Stimulated activated naive CD4-positive, alpha-beta T cell treated with Interleukin-2 at 50 U/mL for 16 hours (primary cell): ENCODE data around the gene ITPR1.

Source experiments
- DNase-seq: peaks from one replicate; lab custom pipeline; 2025; lab: John Stamatoyannopoulos, UW

Gene ITPR1

DNA sequence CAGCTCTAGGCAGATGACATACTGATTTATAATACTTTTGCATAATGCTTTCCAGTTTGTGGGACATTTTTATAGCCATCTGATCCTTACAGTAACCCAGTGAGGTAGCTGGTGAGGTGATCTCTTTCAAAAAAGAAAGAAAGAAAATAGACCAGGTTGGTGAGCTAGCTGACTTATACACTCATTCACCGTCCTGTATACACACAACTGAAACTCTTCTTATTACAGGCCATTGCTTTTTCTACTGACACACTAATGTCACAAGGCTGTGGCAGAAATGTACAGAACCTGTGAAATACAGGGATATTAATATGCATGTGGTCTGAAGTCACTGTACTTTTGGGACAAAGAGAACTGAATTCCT lies 335.9 kb downstream of the ITPR1 start:
- DNase-seq: no peak

DNA sequence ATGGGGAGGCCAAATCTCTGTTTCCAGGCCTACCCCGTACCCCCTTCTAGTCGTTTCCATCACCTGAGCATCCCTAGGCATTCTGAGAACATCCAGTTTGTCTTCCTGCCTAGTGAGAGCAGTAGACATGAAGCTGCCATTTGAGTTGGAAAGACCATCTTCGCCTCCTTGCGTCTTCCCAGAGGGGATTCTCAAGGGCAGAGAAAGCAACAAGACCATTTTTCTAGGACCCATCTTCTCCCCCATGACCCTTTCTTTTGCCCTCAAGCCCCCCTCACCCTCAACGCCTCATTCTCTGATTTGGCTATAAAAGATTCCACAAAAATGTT lies 337.4 kb downstream of the ITPR1 start:
- no peak for DNase-seq

GRCh38 chr3:4831580-4831950 lies 338.4 kb downstream of the ITPR1 start:
- DNase-seq: peak; percentile 48

DNA sequence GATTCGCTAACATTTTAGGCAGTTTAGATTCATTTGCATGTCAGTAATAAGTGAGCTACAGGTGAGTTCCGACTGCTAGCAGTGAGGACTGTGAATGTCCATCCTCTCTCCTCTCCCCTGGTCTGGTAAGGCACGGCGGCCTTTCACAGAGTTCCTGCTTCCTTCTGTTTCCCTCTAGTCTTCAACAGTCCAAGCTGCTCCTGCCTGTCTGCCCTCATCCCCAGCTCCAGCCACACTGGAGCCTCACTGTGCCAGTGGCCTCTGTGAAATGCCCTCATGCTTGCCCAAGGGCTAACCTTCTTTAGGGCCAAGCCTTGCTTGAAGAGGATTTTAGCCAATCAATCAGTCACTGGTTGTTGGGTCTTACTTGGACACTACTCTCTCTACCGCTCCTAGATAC lies 340.3 kb downstream of the ITPR1 start:
- no peak for DNase-seq

DNA sequence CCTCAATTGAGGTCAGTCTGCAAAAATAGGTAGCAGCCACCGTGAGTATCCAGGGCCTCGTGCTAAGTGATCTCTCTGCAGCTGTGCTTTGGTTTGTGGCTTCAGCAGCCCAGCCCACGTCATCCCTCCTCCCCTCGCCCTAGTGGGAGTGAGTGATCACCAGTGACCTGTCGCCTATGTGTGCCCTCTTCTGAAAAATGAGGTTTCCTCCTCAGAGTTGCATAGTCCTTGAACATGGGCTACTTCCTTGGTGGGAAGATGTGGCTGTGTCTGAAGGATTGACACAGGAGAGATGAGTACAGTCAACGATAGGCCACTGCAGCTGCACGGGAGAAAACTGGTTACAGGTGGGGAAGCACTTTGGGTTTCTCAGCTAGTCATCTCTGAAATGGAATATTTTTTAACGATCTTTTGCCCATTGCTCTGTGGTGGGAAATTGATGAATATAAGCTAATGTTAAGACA lies 341.3 kb downstream of the ITPR1 start:
- peak; percentile 82 for DNase-seq

GRCh38 chr3:4835616-4836043 lies 342.5 kb downstream of the ITPR1 start:
- peak; percentile 16 for DNase-seq

DNA sequence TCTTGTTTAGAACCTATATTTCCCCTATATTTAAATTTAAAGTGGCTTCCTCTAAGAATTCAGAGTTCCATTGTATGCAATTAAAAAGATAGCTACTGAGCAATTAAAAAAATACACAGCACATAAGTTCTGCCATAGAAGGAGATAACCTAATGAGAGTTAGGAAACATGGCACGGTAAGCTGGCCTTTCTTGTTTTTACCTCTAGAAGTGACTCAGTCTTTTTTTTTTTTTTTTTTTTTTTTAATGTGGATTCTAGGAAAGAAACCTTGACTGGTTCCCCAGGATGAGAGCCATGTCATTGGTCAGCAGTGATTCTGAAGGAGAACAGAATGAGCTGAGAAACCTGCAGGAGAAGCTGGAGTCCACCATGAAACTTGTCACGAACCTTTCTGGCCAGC lies 343.4 kb downstream of the ITPR1 start:
- no peak for DNase-seq

GRCh38 chr3:4837374-4837930 lies 344.3 kb downstream of the ITPR1 start:
- DNase-seq: no peak

DNA sequence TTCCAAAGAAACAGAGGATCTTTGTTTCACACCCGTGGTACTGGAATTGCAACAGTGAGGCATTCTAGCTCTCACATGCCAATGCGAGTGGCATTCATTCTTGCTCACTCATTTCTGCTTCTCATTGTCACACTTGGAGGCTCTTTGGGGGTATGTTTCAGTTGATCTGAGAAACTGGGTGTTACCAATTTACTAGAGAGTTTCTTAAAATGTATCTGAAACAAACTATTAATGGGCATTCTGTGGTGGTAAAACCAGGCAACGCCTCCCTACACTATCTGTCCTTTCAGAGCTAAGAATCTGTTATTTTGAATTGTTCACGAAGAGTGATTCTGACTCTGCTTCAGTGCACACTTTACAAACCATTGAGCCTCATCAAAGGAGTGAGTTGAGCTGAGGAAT lies 345.5 kb downstream of the ITPR1 start:
- no peak for DNase-seq

- no peak for DNase-seq
These were observed 346.1 kb downstream of the ITPR1 start for GRCh38 chr3:4839278-4839677.

DNA sequence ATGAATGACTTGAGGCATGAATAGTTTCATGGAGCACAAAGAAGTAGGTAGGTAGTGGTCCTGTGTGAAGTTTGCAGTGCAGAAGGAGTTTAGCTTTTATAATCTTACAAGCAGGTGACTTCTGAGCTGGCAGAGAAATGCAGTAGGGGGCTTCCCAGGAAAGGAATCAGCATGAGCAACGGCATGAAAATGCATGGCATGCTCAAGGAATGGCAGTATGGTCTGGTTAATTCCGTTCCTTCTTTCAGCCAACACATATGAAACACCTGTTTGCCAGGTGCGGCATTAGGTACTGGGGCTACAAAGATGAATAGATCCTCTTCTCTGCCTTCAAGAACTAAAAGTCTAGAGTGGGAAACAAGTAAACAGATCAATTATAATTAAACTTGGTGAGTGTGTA lies 348.1 kb downstream of the ITPR1 start:
- no peak for DNase-seq

- no peak for DNase-seq
These were observed 348.8 kb downstream of the ITPR1 start for GRCh38 chr3:4841776-4842440.

DNA sequence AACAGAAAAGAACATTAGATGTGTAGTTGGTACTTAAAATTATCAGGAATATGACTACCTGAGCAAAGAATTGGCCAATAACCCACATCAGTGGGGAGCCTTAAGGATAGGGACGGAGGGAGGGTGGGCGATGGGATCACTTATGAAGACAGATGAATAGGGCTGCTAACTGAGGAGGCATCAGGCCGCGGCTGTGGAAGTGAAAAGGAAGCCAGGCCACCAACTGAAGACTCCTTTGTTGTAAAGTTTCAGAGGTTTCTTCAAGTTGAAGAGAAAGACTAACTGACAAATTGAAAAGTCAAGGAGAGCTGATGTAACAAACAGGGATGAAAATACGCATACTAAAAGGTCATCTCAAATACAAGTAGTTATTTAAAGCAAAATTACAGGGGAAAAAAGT lies 350.5 kb downstream of the ITPR1 start:
- no peak for DNase-seq

DNA sequence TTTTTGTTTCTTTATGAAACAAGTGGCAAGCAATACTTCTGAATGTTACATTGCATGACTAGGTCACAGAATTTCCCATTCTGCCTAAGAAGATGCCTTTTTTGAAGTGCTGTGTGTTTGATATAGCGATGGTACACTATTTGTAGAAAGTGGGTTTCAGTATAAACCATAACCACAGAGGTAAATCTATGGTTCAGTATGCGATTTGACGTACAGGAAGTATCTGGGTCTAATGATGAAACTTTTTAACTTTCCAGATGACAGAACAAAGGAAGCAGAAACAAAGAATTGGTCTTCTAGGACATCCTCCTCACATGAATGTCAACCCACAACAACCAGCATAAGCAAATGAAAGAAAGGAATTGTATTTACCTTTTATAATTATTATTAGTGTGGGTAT lies 352.7 kb downstream of the ITPR1 start:
- no peak for DNase-seq

GRCh38 chr3:4846543-4846942 lies 353.4 kb downstream of the ITPR1 start:
- no peak for DNase-seq

DNA sequence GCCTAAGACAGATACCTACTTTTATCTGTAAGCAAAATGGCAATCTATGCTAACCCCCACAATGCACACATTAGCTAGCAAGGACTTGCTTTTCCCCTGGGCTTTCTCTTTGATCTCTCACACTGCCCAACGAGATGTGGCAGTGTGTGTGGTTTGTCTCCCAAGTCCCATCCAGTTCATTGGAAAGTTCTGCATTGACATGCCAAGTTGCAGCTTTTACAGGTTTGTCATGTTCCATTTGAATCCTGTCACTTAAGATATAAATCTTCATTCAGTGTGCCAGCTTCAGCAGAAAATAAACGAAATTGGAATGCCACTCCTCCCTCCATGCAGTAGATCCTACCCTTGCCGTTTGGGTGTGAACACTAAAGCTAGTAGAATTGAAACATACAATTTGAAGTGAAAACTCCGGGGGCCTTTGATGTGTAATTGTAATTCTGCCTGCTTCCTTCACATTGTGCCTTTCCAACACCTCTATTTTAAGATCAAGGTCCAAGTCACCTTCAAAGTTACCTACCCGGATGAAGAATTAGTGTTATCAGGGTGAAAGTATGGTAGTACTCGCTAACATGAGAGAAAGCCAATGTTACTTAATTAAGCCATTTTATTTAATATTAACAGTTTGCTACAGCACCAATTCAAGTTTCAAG lies 355.2 kb downstream of the ITPR1 start:
- DNase-seq: no peak

- DNase-seq: no peak
These were observed 356.0 kb downstream of the ITPR1 start for GRCh38 chr3:4849136-4849535.

DNA sequence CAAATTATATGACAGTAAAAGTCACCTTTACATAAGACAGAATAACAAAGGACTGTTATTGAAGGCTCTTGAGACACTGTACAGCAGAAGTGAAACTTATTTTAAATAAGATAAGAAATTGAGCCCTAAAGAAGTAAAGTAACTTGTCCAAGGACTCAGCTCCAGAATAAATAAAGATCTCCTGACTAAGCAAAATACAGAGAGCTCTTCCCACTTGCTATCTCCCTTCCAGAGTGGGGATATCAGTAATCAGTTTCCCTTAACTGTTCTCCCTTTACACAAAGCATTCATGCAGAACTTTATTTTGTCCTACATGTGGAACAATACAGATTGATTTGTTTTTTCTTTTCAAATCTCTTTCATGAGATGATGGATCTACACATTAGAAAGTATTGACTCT lies 356.6 kb downstream of the ITPR1 start:
- DNase-seq: no peak

DNA sequence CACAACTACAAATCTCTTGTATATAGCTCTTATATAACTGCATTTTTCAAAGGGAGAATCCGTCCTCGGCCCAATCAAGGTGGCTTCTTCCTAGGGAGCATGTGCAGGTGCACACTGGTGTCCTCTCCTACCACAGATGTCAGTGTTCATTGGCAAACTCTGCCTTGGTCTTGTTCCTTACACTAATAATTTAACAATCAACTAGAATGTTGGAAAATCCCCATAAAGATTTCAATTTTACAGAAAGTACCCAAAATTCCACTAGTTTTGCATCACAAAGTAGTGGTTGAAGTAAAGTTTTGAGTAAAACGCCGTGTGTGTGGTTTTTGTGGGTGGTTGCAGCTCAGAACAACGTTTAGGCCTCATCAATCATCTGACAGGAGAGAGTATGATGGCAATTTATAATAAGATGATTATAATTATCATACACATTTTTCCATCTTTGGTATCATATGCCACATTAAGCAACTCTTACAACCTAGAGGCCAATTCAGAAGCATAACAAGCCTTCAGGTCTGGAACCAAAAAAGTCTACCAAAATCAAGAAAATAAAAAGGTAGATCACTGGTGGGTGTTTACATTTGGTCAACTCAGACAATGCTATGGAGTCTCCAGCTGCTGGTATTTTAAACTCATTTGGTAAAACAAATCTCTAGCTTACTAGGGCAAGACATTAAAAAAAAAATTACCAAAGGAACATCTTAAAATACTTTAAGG lies 357.2 kb downstream of the ITPR1 start:
- DNase-seq: peak; percentile 57

DNA sequence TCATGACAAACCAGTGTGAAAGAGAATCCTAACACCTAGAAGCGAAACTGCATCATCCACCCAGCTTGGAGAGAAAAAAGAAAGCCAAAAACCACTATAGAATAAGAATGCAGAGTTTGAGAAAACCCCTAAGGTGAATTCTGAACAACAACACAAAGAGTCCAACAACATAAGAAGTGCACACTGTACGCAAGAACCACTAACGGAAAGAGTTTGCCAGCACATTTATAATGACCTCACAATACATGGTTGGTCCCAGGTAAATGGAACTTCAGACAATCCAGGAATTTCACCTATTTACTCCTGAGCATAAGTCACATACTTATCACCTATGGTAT lies 357.7 kb downstream of the ITPR1 start:
- DNase-seq: no peak

DNA sequence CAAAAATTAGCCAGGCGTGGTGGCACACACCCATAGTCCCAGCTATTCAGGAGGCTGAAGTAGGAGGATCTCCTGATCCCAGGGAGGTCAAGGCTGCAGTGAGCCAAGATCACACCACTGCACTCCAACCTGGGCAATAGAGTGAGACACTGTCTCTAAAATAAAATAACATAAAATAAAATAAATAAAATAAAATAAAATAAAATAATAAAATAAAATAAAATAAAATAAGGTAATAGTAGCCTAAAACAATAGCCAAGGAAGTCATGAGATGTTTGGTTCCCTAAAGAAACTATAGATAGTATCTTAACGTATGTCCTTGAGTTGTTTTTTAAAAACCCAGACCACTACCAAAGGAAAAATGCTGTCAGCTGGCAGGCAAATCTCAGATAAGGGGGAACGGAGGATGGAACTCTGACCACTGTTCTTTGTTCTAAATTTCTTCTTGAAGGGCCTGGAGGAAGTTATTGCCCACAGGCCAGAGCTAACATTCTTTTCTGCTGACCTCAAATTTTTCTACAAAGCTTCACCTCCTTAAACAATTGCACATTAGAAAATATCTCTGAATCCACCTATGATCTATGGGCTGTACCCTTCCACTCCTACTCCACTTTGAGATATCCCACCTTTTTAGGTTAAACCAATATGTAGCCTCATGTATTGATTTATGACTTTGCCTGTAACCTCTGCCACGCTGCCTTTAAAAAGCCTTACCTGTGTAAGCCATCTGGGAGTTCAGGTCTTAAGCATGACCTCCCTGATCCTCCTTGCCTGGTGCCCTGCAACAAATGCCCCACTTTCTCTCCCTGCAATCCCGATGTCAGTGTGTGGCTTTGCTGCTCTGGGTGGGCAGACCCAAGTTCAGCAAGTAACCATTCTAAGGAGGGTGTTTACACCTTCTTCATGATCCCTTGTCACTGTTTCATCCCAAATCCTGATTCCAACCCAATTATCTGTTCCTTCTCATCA lies 359.9 kb downstream of the ITPR1 start:
- DNase-seq: no peak

- DNase-seq: no peak
These were observed 360.6 kb downstream of the ITPR1 start for GRCh38 chr3:4853749-4854140.
